ENCODE measurements around the gene XG.

Gene XG

DNA sequence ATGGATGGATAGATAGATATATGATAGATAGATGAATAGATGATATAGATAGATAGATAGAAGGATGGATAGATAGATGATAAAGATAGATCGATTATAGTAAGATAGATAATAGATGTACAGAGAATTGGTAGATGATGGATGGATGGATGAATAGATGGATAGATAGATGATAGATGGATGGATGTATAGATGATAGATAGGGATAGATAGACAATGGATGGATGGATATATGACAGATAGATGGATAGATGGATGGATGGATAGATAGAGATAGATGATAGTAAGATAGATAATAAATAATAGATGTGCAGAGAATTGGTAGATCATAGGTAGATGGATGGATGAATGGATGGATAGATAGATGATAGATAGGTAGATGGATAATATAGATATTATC, 89.1 kb downstream of the XG start:
- no peaks in the 10 kb centered on the region for H3K36me3 ChIP-seq (ENCODE audit: control insufficient read depth in 4 of 4, insufficient read depth in 4 of 4, low read length in 3 of 4)
- H3K4me1 ChIP-seq (ENCODE audit: control extremely low read depth in 1 of 4, control insufficient read depth in 4 of 4, insufficient read depth in 4 of 4, low read length in 3 of 4): no peaks in the 10 kb centered on the region
- no peaks in the 10 kb centered on the region for H3K27me3 ChIP-seq (replicated peaks in 2 of 5; ENCODE audit: control insufficient read depth in 4 of 5, insufficient read depth in 5 of 5, low read length in 4 of 5)
- H3K9me3 ChIP-seq (ENCODE audit: control extremely low read depth in 1 of 5, control insufficient read depth in 4 of 5, insufficient read depth in 2 of 5, low read depth in 1 of 5, low read length in 4 of 5): peaks cover 0 to 7% (median 2%) of the 10 kb centered on the region in 5 experiments
- 100% methylated on average over 1 of the region's 1 CpG for WGBS (ENCODE audit: insufficient coverage)
- DNase-seq: no peak
- ChIA-PET POLR2A (no interaction called here), CTCF (no interaction called here)
- H3K27ac ChIP-seq (ENCODE audit: insufficient read depth in 1 of 2, low read depth in 1 of 2, low read length in 2 of 2, poor library complexity in 1 of 2, severe bottlenecking in 2 of 2): no peak overlapping the region
- no peak overlapping the region for H3K4me3 ChIP-seq (ENCODE audit: control insufficient read depth in 1 of 7, extremely low read depth in 1 of 7, insufficient read depth in 4 of 7, low read depth in 2 of 7, low read length in 6 of 7)

DNA sequence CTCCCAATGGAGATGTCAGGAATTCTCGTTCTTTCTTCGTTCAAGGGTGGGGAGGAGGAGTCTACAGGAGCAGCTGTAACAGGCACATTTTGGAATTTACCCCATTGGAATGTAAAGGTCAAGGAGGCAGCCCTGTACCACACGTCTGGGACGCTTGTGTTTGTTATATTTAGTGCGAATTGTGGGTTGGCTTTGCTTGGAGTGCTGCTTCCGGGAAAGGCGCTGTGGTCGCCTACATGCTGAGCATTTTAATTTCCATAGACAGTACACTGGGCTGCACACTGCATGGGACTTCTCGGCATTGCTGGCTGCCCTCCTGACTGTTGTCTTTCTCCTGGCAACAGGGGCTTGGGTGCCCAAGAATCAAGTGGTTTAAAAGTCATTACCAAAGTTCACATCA, 89.7 kb downstream of the XG start:
- no peak for DNase-seq

DNA sequence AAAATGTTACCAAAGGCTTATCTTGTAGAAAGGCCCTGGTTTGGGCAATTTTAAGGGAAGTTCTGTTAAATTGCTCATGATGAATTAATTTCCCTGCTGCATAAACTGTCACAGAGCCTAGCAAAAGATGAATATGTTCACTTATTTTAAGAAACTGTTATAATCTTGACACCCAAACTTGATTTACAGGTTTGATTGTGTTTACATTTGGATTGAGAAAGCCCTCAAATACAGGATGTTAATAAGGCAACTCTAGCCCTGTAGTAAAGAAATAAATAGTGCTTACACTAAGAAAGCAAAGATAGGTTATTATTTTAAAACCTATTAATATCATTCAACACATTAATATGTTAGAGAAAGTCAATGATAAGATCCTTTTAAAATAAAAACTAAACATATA, 95.2 kb downstream of the XG start:
- POLR2A ChIA-PET: no interaction called here
- no peaks in the 10 kb centered on the region for H3K27me3 ChIP-seq (replicated peaks in 2 of 5; ENCODE audit: control insufficient read depth in 4 of 5, insufficient read depth in 5 of 5, low read length in 4 of 5)
- H3K4me3 ChIP-seq (ENCODE audit: control insufficient read depth in 1 of 7, extremely low read depth in 1 of 7, insufficient read depth in 4 of 7, low read depth in 2 of 7, low read length in 6 of 7): no peak overlapping the region
- CTCF ChIA-PET: no interaction called here
- H3K9me3 ChIP-seq (ENCODE audit: control extremely low read depth in 1 of 5, control insufficient read depth in 4 of 5, insufficient read depth in 2 of 5, low read depth in 1 of 5, low read length in 4 of 5): no peaks in the 10 kb centered on the region
- no peaks in the 10 kb centered on the region for H3K36me3 ChIP-seq (ENCODE audit: control insufficient read depth in 4 of 4, insufficient read depth in 4 of 4, low read length in 3 of 4)
- H3K27ac ChIP-seq (ENCODE audit: insufficient read depth in 1 of 2, low read depth in 1 of 2, low read length in 2 of 2, poor library complexity in 1 of 2, severe bottlenecking in 2 of 2): no peak overlapping the region
- DNase-seq: no peak
- H3K4me1 ChIP-seq (ENCODE audit: control extremely low read depth in 1 of 4, control insufficient read depth in 4 of 4, insufficient read depth in 4 of 4, low read length in 3 of 4): no peaks in the 10 kb centered on the region

More for the DNA sequence above, 89.7 kb downstream of the XG start:
- H3K9me3 ChIP-seq (ENCODE audit: control extremely low read depth in 1 of 5, control insufficient read depth in 4 of 5, insufficient read depth in 2 of 5, low read depth in 1 of 5, low read length in 4 of 5): peaks cover 0 to 7% (median 0%) of the 10 kb centered on the region in 5 experiments
- no peaks in the 10 kb centered on the region for H3K27me3 ChIP-seq (replicated peaks in 2 of 5; ENCODE audit: control insufficient read depth in 4 of 5, insufficient read depth in 5 of 5, low read length in 4 of 5)
- no peak overlapping the region for H3K4me3 ChIP-seq (ENCODE audit: control insufficient read depth in 1 of 7, extremely low read depth in 1 of 7, insufficient read depth in 4 of 7, low read depth in 2 of 7, low read length in 6 of 7)
- H3K36me3 ChIP-seq (ENCODE audit: control insufficient read depth in 4 of 4, insufficient read depth in 4 of 4, low read length in 3 of 4): no peaks in the 10 kb centered on the region
- WGBS (ENCODE audit: insufficient coverage): 93% methylated on average over 9 of the region's 9 CpGs
- ChIA-PET POLR2A (no interaction called here), CTCF (no interaction called here)
- no peak overlapping the region for H3K27ac ChIP-seq (ENCODE audit: insufficient read depth in 1 of 2, low read depth in 1 of 2, low read length in 2 of 2, poor library complexity in 1 of 2, severe bottlenecking in 2 of 2)
- H3K4me1 ChIP-seq (ENCODE audit: control extremely low read depth in 1 of 4, control insufficient read depth in 4 of 4, insufficient read depth in 4 of 4, low read length in 3 of 4): no peaks in the 10 kb centered on the region

DNA sequence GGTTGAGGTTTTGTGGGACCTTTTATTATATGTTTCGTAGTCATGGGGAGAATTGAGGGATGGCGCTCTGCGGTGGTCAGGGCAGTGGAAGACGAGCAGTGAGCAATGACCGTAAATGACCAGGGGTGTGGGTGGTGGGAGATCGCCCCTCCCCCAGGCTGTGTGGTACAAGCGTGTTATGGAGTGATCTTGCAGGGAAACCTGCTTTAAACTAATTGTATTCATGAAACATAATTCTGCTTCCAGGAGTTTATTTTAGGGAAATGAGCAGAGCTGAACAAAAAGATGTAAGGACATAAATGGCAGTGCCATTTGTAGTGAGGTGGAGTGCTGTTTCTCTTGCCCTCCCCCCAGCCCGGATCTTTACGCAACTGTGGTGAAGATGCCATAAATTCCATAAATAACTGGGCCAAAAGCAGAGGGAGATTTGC, 97.0 kb downstream of the XG start:
- no peak overlapping the region for H3K27ac ChIP-seq (ENCODE audit: insufficient read depth in 1 of 2, low read depth in 1 of 2, low read length in 2 of 2, poor library complexity in 1 of 2, severe bottlenecking in 2 of 2)
- H3K27me3 ChIP-seq (replicated peaks in 2 of 5; ENCODE audit: control insufficient read depth in 4 of 5, insufficient read depth in 5 of 5, low read length in 4 of 5): no peaks in the 10 kb centered on the region
- ChIA-PET CTCF (no interaction called here), POLR2A (no interaction called here)
- no peaks in the 10 kb centered on the region for H3K4me1 ChIP-seq (ENCODE audit: control extremely low read depth in 1 of 4, control insufficient read depth in 4 of 4, insufficient read depth in 4 of 4, low read length in 3 of 4)
- 93% methylated on average over 7 of the region's 9 CpGs for WGBS (ENCODE audit: insufficient coverage)
- H3K9me3 ChIP-seq (ENCODE audit: control extremely low read depth in 1 of 5, control insufficient read depth in 4 of 5, insufficient read depth in 2 of 5, low read depth in 1 of 5, low read length in 4 of 5): peaks cover 0 to 3% (median 0%) of the 10 kb centered on the region in 5 experiments
- no peak overlapping the region for H3K4me3 ChIP-seq (ENCODE audit: control insufficient read depth in 1 of 7, extremely low read depth in 1 of 7, insufficient read depth in 4 of 7, low read depth in 2 of 7, low read length in 6 of 7)
- H3K36me3 ChIP-seq (ENCODE audit: control insufficient read depth in 4 of 4, insufficient read depth in 4 of 4, low read length in 3 of 4): no peaks in the 10 kb centered on the region
- DNase-seq: no peak

DNA sequence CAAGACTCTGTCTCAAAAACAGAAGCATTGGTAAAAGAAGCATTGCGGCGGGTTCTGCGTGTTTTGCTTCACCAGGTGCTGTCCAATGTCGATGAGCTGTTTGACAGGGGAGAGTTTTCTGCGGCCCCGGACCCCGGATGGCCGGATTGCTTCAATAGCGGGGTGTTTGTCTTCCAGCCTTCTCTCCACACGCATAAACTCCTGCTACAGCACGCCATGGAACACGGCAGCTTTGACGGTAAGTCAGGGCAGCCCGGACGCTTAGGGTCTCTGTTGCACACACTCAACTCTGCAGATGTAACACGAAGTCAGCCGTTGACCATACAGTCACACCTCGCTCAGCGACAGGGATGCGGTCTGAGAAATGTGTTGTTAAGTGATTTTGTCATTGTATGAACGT, 103.1 kb downstream of the XG start:
- no peaks in the 10 kb centered on the region for H3K27me3 ChIP-seq (replicated peaks in 2 of 5; ENCODE audit: control insufficient read depth in 4 of 5, insufficient read depth in 5 of 5, low read length in 4 of 5)
- no peaks in the 10 kb centered on the region for H3K4me1 ChIP-seq (ENCODE audit: control extremely low read depth in 1 of 4, control insufficient read depth in 4 of 4, insufficient read depth in 4 of 4, low read length in 3 of 4)
- H3K27ac ChIP-seq (ENCODE audit: insufficient read depth in 1 of 2, low read depth in 1 of 2, low read length in 2 of 2, poor library complexity in 1 of 2, severe bottlenecking in 2 of 2): no peak overlapping the region
- no peak overlapping the region for H3K4me3 ChIP-seq (ENCODE audit: control insufficient read depth in 1 of 7, extremely low read depth in 1 of 7, insufficient read depth in 4 of 7, low read depth in 2 of 7, low read length in 6 of 7)
- peaks cover 0 to 3% (median 0%) of the 10 kb centered on the region in 5 experiments for H3K9me3 ChIP-seq (ENCODE audit: control extremely low read depth in 1 of 5, control insufficient read depth in 4 of 5, insufficient read depth in 2 of 5, low read depth in 1 of 5, low read length in 4 of 5)
- peaks cover 0 to 2% (median 0%) of the 10 kb centered on the region in 4 experiments for H3K36me3 ChIP-seq (ENCODE audit: control insufficient read depth in 4 of 4, insufficient read depth in 4 of 4, low read length in 3 of 4)
- ChIA-PET POLR2A (no interaction called here), CTCF (no interaction called here)
- 97% methylated on average over 20 of the region's 21 CpGs for WGBS (ENCODE audit: insufficient coverage)
- DNase-seq: no peak

DNA sequence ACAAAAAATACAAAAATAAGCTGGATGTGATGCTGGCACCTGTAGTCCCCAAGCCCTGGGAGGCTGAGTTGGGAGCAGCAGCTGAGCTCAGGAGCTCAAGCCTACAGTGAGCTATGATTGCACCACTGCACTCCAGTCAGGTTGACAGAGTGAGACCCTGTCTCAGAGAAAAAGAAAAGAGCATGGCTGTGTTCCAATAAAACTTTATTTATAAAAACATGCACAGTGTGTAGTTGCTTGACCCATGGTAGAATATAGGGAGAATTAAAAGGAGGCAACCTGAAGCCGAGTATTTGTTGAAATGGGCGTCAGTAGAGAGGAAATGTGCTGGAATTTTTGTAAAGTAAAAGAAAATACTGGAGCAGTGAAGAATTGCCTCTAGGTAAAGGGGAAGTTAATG, 103.9 kb downstream of the XG start:
- DNase-seq: no peak
- CTCF ChIA-PET: no interaction called here
- Histone ChIP-seq H3K27ac (ENCODE audit: insufficient read depth in 1 of 2, low read depth in 1 of 2, low read length in 2 of 2, poor library complexity in 1 of 2, severe bottlenecking in 2 of 2) (no peak overlapping the region), H3K36me3 (ENCODE audit: control insufficient read depth in 4 of 4, insufficient read depth in 4 of 4, low read length in 3 of 4) (peaks cover 0 to 2% (median 0%) of the 10 kb centered on the region in 4 experiments), H3K4me3 (ENCODE audit: control insufficient read depth in 1 of 7, extremely low read depth in 1 of 7, insufficient read depth in 4 of 7, low read depth in 2 of 7, low read length in 6 of 7) (no peak overlapping the region), H3K4me1 (ENCODE audit: control extremely low read depth in 1 of 4, control insufficient read depth in 4 of 4, insufficient read depth in 4 of 4, low read length in 3 of 4) (no peaks in the 10 kb centered on the region), H3K9me3 (ENCODE audit: control extremely low read depth in 1 of 5, control insufficient read depth in 4 of 5, insufficient read depth in 2 of 5, low read depth in 1 of 5, low read length in 4 of 5) (peaks cover 0 to 3% (median 0%) of the 10 kb centered on the region in 5 experiments), H3K27me3 (replicated peaks in 2 of 5; ENCODE audit: control insufficient read depth in 4 of 5, insufficient read depth in 5 of 5, low read length in 4 of 5) (no peaks in the 10 kb centered on the region)
- POLR2A ChIA-PET: no interaction called here
- WGBS (ENCODE audit: insufficient coverage): 94% methylated on average over 2 of the region's 2 CpGs

DNA sequence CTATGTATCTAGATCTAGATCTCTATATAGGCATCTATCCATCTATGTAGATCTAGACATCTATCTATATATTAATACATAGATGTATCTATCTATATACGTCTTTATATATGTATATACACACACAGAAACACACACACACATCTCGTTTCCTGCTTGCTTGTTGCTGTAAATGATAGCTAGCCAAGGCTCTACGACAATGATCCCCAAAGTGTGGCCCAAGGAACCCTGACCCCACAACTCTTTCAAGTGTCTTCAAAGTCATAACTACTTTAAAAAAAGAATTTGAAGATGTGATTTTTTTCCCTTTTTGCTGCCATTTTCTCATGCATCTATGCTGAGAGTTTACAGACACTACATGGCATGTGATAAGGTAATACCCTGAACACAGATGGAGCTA, 105.7 kb downstream of the XG start:
- no peaks in the 10 kb centered on the region for H3K27me3 ChIP-seq (replicated peaks in 2 of 5; ENCODE audit: control insufficient read depth in 4 of 5, insufficient read depth in 5 of 5, low read length in 4 of 5)
- no peak overlapping the region for H3K27ac ChIP-seq (ENCODE audit: insufficient read depth in 1 of 2, low read depth in 1 of 2, low read length in 2 of 2, poor library complexity in 1 of 2, severe bottlenecking in 2 of 2)
- peaks cover 0 to under 1% (median 0%) of the 10 kb centered on the region in 5 experiments for H3K9me3 ChIP-seq (ENCODE audit: control extremely low read depth in 1 of 5, control insufficient read depth in 4 of 5, insufficient read depth in 2 of 5, low read depth in 1 of 5, low read length in 4 of 5)
- H3K4me3 ChIP-seq (ENCODE audit: control insufficient read depth in 1 of 7, extremely low read depth in 1 of 7, insufficient read depth in 4 of 7, low read depth in 2 of 7, low read length in 6 of 7): no peak overlapping the region
- H3K4me1 ChIP-seq (ENCODE audit: control extremely low read depth in 1 of 4, control insufficient read depth in 4 of 4, insufficient read depth in 4 of 4, low read length in 3 of 4): no peaks in the 10 kb centered on the region
- peaks cover 0 to 3% (median under 1%) of the 10 kb centered on the region in 4 experiments for H3K36me3 ChIP-seq (ENCODE audit: control insufficient read depth in 4 of 4, insufficient read depth in 4 of 4, low read length in 3 of 4)
- ChIA-PET CTCF (no interaction called here), POLR2A (no interaction called here)
- peak in 2 of 3 donors; percentile 68 to 76 for DNase-seq
- WGBS (ENCODE audit: insufficient coverage): no CpG with 5 or more reads among the region's 3 CpGs
